ENCODE results near the gene NELL1. TPM values are rescaled to one million over a fixed set of nuclear protein-coding genes. Genes with fewer than 3 reads are reported as not detected.

The NELL1 gene
- total RNA-seq, 1 donor from 2014 or later: 0.45 TPM

GRCh38 chr11:21316591-21316990 lies 647.2 kb downstream of the NELL1 start:
- FAIRE-seq (no peak), DNase-seq (ENCODE audit: low read depth) (no peak)
- H3K4me2 ChIP-seq (ENCODE audit: low read length): no peak overlapping the region
- no peak overlapping the region for H2AFZ ChIP-seq (ENCODE audit: low read depth, low read length)
- H3K4me3 Mint-ChIP-seq (ENCODE audit: unreplicated experiment): no peak overlapping the region
- H3K27ac ChIP-seq (ENCODE audit: low read depth, low read length): no peak overlapping the region
- no peaks in the 10 kb centered on the region for H3K27me3 ChIP-seq (ENCODE audit: insufficient read depth, low read length)
- H3K27ac Mint-ChIP-seq (ENCODE audit: unreplicated experiment): no peak overlapping the region
- no peaks in the 10 kb centered on the region for H3K9me3 Mint-ChIP-seq (ENCODE audit: unreplicated experiment)
- no peaks in the 10 kb centered on the region for H3K36me3 ChIP-seq (ENCODE audit: insufficient read depth, low read length)
- TF ChIP-seq EZH2 (IDR thresholded peaks at IDR 0.05; ENCODE audit: insufficient read depth, low read length) (no peak), CTCF (IDR thresholded peaks at IDR 0.05; ENCODE audit: insufficient read depth, low read depth, low read length) (no peak)
- no peaks in the 10 kb centered on the region for H3K4me1 ChIP-seq (ENCODE audit: insufficient read depth, low read length)
- no peaks in the 10 kb centered on the region for H4K20me1 ChIP-seq (ENCODE audit: insufficient read depth, low read length)
- no peaks in the 10 kb centered on the region for H3K9me3 ChIP-seq (ENCODE audit: insufficient read depth, low read depth, low read length)
- no peak overlapping the region for H3K9ac ChIP-seq (ENCODE audit: low read length)
- no peak overlapping the region for H3K4me3 ChIP-seq (ENCODE audit: insufficient read depth, low read depth, low read length)
- no peaks in the 10 kb centered on the region for H3K79me2 ChIP-seq (ENCODE audit: insufficient read depth, low read length)
- H3K36me3 Mint-ChIP-seq (ENCODE audit: low read depth, unreplicated experiment): no peaks in the 10 kb centered on the region
- no peaks in the 10 kb centered on the region for H3K27me3 Mint-ChIP-seq (ENCODE audit: low read depth, unreplicated experiment)
- no peaks in the 10 kb centered on the region for H3K4me1 Mint-ChIP-seq (ENCODE audit: low read depth, unreplicated experiment)

GRCh38 chr11:21321072-21321471 lies 651.7 kb downstream of the NELL1 start:
- no peaks in the 10 kb centered on the region for H3K27me3 ChIP-seq (ENCODE audit: insufficient read depth, low read length)
- no peak for FAIRE-seq

GRCh38 chr11:21321530-21321929 lies 652.1 kb downstream of the NELL1 start:
- no peak overlapping the region for H3K4me3 ChIP-seq (ENCODE audit: insufficient read depth, low read depth, low read length)
- no peak overlapping the region for H3K27ac ChIP-seq (ENCODE audit: low read depth, low read length)
- Mint-ChIP-seq H3K27me3 (ENCODE audit: low read depth, unreplicated experiment) (no peaks in the 10 kb centered on the region), H3K4me1 (ENCODE audit: low read depth, unreplicated experiment) (no peaks in the 10 kb centered on the region), H3K27ac (ENCODE audit: unreplicated experiment) (no peak overlapping the region), H3K4me3 (ENCODE audit: unreplicated experiment) (no peak overlapping the region), H3K9me3 (ENCODE audit: unreplicated experiment) (no peaks in the 10 kb centered on the region), H3K36me3 (ENCODE audit: low read depth, unreplicated experiment) (no peaks in the 10 kb centered on the region)
- H3K36me3 ChIP-seq (ENCODE audit: insufficient read depth, low read length): no peaks in the 10 kb centered on the region
- no peaks in the 10 kb centered on the region for H3K27me3 ChIP-seq (ENCODE audit: insufficient read depth, low read length)
- no peaks in the 10 kb centered on the region for H4K20me1 ChIP-seq (ENCODE audit: insufficient read depth, low read length)
- TF ChIP-seq CTCF (IDR thresholded peaks at IDR 0.05; ENCODE audit: insufficient read depth, low read depth, low read length) (no peak), EZH2 (IDR thresholded peaks at IDR 0.05; ENCODE audit: insufficient read depth, low read length) (no peak)
- no peak overlapping the region for H3K4me2 ChIP-seq (ENCODE audit: low read length)
- no peaks in the 10 kb centered on the region for H3K79me2 ChIP-seq (ENCODE audit: insufficient read depth, low read length)
- no peaks in the 10 kb centered on the region for H3K9me3 ChIP-seq (ENCODE audit: insufficient read depth, low read depth, low read length)
- H3K4me1 ChIP-seq (ENCODE audit: insufficient read depth, low read length): no peaks in the 10 kb centered on the region
- no peak overlapping the region for H2AFZ ChIP-seq (ENCODE audit: low read depth, low read length)
- H3K9ac ChIP-seq (ENCODE audit: low read length): no peak overlapping the region
- DNase-seq (ENCODE audit: low read depth): no peak
- no peak for FAIRE-seq

More at GRCh38 chr11:21321072-21321471, 651.7 kb downstream of the NELL1 start:
- Histone ChIP-seq H3K4me2 (ENCODE audit: low read length) (no peak overlapping the region), H4K20me1 (ENCODE audit: insufficient read depth, low read length) (no peaks in the 10 kb centered on the region), H3K4me3 (ENCODE audit: insufficient read depth, low read depth, low read length) (no peak overlapping the region), H3K9me3 (ENCODE audit: insufficient read depth, low read depth, low read length) (no peaks in the 10 kb centered on the region), H3K9ac (ENCODE audit: low read length) (no peak overlapping the region), H3K79me2 (ENCODE audit: insufficient read depth, low read length) (no peaks in the 10 kb centered on the region), H3K27ac (ENCODE audit: low read depth, low read length) (no peak overlapping the region), H3K4me1 (ENCODE audit: insufficient read depth, low read length) (no peaks in the 10 kb centered on the region), H3K36me3 (ENCODE audit: insufficient read depth, low read length) (no peaks in the 10 kb centered on the region), H2AFZ (ENCODE audit: low read depth, low read length) (no peak overlapping the region)
- no peaks in the 10 kb centered on the region for H3K9me3 Mint-ChIP-seq (ENCODE audit: unreplicated experiment)
- no peak overlapping the region for H3K4me3 Mint-ChIP-seq (ENCODE audit: unreplicated experiment)
- H3K4me1 Mint-ChIP-seq (ENCODE audit: low read depth, unreplicated experiment): no peaks in the 10 kb centered on the region
- H3K27me3 Mint-ChIP-seq (ENCODE audit: low read depth, unreplicated experiment): no peaks in the 10 kb centered on the region
- no peak for TF ChIP-seq CTCF (IDR thresholded peaks at IDR 0.05; ENCODE audit: insufficient read depth, low read depth, low read length)
- H3K27ac Mint-ChIP-seq (ENCODE audit: unreplicated experiment): no peak overlapping the region
- no peak for DNase-seq (ENCODE audit: low read depth)
- H3K36me3 Mint-ChIP-seq (ENCODE audit: low read depth, unreplicated experiment): no peaks in the 10 kb centered on the region

Data from astrocyte (in vitro differentiated cells and primary cell).